Right atrium auricular region (tissue), 2 donors: ENCODE results near the gene USP9X. TPM values are rescaled to one million over a fixed set of nuclear protein-coding genes. Genes with fewer than 3 reads are reported as not detected.
A peak's percentile ranks its signal among the peaks of the same experiment; 100 is the strongest.

Source experiments
- DNase-seq: peaks from one replicate; pipeline ENCODE4 v3.0.0-alpha.2; 2019; ENCODE audit warnings: low spot score
- H3K27ac ChIP-seq, 2 donors: fragments of 200-600 bp; sonication (generic); 1 replicate in 1 of 2; 2 replicates in 1 of 2; pipeline ENCODE4 v1.5.1; 2016 to 2019
- H3K27me3 ChIP-seq, 2 donors: fragments of 200-600 bp; sonication (generic); one replicate each; pipeline versions ENCODE4 v1.5.1 to v1.6.0; 2017 to 2019
- H3K36me3 ChIP-seq: fragments of 200-600 bp; sonication (generic); one replicate; pipeline ENCODE4 v1.5.1; 2016
- H3K4me1 ChIP-seq, 2 donors: fragments of 200-600 bp; sonication (generic); one replicate each; pipeline versions ENCODE4 v1.5.1 to v1.6.0; 2017 to 2019
- H3K4me3 ChIP-seq, 2 donors: fragments of 200-600 bp; sonication (generic); 1 replicate in 1 of 2; 2 replicates in 1 of 2; pipeline ENCODE4 v1.5.1; 2017 to 2019; ENCODE audit warnings: mild to moderate bottlenecking in 1 of 2, moderate library complexity in 1 of 2
- H3K9me3 ChIP-seq, 2 donors: fragments of 200-600 bp; sonication (generic); one replicate each; pipeline ENCODE4 v1.5.1; 2019
- total RNA-seq, 2 donors: library from RNA; depleted of rRNA; stranded (reverse); fragments of >200 nt; gene quantifications; one replicate each; pipeline ENCODE4 v1.1.0, GENCODE V29; 2016
- TF ChIP-seq, protein P1 (sequence below), 2 donors: fragments of 200-600 bp; sonication (generic); IDR thresholded peaks; one replicate each; pipeline ENCODE4 v1.5.1; 2019; ENCODE audit warnings: antibody characterized with exemption in 2 of 2

Gene USP9X
- total RNA-seq, 2 donors from 2014 or later, result 57.2 to 65.1 TPM

DNA sequence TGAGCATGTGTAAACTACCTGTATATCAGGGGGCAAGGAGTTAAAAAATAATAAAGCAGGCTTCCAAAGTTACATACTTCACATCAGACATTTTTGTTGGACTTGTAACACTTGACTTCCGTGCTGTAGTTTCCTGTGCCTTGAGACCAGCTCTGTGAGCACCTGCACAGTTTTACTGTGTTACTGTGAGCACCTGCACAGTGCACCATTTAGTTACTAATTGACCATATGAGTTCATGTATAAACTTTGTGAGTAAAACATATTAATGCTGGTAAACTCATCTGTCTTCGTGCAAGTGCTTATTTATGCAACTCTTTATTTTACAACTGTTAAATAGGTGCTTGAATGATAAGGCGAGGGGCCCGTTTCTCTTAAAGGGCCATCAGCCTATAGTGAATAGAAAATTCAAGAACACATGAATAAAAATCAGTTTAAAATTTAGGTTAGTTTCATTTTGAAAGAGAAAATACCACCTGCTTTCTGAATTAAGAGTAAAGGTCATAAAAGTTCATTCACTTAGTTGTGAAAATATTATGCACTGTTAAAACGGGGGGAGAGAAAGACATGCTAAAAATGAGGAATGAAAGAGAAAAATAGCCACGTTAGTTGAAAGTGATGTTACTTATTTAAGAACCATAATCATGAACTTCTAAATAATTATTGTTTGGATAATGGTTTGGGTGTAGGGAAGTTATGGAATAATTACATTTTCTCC lies 42.4 kb downstream of the USP9X start:
- no peak overlapping the region for H3K4me3 ChIP-seq
- TF ChIP-seq, protein P1, sequence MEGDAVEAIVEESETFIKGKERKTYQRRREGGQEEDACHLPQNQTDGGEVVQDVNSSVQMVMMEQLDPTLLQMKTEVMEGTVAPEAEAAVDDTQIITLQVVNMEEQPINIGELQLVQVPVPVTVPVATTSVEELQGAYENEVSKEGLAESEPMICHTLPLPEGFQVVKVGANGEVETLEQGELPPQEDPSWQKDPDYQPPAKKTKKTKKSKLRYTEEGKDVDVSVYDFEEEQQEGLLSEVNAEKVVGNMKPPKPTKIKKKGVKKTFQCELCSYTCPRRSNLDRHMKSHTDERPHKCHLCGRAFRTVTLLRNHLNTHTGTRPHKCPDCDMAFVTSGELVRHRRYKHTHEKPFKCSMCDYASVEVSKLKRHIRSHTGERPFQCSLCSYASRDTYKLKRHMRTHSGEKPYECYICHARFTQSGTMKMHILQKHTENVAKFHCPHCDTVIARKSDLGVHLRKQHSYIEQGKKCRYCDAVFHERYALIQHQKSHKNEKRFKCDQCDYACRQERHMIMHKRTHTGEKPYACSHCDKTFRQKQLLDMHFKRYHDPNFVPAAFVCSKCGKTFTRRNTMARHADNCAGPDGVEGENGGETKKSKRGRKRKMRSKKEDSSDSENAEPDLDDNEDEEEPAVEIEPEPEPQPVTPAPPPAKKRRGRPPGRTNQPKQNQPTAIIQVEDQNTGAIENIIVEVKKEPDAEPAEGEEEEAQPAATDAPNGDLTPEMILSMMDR (IDR thresholded peaks at IDR 0.05), result no peak
- H3K36me3 ChIP-seq, result peaks cover 22% of the 10 kb centered on the region
- no peaks in the 10 kb centered on the region for H3K27me3 ChIP-seq
- H3K9me3 ChIP-seq, result no peaks in the 10 kb centered on the region
- H3K4me1 ChIP-seq, result peaks cover 0 to 9% of the 10 kb centered on the region in 2 donors
- no peak for DNase-seq
- H3K27ac ChIP-seq, result no peak overlapping the region

DNA sequence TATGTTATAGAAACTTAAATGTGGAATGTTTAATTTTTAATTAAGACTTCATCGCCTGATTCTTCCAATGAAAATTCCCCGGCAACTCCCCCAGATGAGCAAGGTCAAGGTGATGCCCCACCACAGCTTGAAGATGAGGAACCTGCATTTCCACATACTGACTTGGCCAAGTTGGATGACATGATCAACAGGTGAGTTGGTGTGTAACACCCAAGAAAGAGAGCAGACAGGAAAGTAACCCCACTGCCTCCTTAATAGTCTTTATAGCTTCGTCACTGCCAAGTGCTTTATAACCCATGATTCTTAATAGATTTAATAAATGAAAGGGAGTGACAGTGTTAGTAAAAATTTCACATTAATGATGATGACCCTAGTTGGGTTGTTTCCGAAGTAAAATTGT lies 43.7 kb downstream of the USP9X start:
- H3K27me3 ChIP-seq, result no peaks in the 10 kb centered on the region
- DNase-seq, result no peak
- no peak overlapping the region for H3K27ac ChIP-seq
- H3K4me3 ChIP-seq, result no peak overlapping the region
- TF ChIP-seq, protein P1 (IDR thresholded peaks at IDR 0.05), result no peak
- no peaks in the 10 kb centered on the region for H3K9me3 ChIP-seq
- peaks cover 22% of the 10 kb centered on the region for H3K36me3 ChIP-seq
- H3K4me1 ChIP-seq, result peaks cover 0 to 9% of the 10 kb centered on the region in 2 donors

DNA sequence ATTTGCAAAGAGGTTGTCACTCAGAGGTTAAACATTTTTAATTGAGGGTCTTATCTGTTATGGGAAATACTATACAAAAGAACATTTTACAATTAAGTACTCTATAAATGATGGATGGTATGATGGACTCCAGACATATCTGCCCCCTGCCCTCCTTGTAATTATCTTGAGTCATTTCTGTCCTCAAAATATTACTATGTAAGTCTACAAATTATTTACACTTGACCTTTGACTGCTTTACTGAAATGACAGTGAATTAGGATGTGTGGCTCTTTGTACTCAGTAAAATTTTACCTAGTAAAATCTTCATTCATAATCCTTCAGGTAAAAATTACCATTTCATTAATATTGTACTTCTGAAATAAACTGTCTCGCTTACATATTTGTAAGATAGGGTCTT lies 46.5 kb downstream of the USP9X start:
- TF ChIP-seq, protein P1 (IDR thresholded peaks at IDR 0.05), result no peak
- Histone ChIP-seq H3K9me3 (no peaks in the 10 kb centered on the region), H3K27ac (no peak overlapping the region), H3K27me3 (no peaks in the 10 kb centered on the region), H3K36me3 (peaks cover 36% of the 10 kb centered on the region), H3K4me3 (no peak overlapping the region), H3K4me1 (peaks cover 0 to 9% of the 10 kb centered on the region in 2 donors)
- DNase-seq, result no peak

DNA sequence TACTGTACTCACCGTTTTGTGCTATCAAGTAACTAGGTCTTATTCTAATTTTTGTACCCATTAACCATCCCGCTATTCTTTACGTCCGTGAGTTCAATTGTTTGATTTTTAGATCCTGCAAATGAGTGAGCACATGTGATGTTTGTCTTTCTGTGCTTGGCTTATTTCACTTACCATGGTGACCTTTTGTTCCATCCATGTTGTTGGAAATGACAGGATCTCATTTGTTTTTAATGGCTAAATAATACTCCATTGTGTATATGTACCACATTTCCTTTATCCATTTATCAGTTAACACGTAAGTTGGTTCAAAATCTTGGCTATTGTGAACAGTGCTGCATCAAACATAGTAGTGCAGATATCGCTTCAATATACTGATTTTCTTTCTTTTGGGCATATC lies 48.3 kb downstream of the USP9X start:
- Histone ChIP-seq H3K36me3 (peaks cover 40% of the 10 kb centered on the region), H3K27ac (no peak overlapping the region), H3K4me1 (no peaks in the 10 kb centered on the region), H3K4me3 (no peak overlapping the region), H3K27me3 (no peaks in the 10 kb centered on the region), H3K9me3 (no peaks in the 10 kb centered on the region)
- TF ChIP-seq, protein P1 (IDR thresholded peaks at IDR 0.05), result no peak
- no peak for DNase-seq

DNA sequence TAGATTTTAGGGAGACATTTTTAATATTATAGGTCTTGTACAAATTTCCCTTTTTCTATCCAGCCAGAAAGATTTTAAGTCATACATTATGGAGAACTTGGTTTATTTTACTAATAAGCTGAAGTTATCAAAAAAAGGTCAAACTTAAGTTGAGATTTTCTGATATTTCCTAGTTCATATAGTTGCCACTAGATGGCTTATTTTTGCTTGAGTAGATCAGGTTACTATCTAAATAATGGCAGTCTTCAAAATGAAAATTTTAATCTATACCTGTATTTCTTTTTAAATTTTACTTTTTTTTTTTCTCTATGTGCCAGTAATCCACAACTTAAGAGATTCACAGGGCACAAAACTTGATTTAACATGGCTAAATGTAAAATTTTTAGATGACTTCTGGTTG lies 52.3 kb downstream of the USP9X start:
- Histone ChIP-seq H3K27ac (no peak overlapping the region), H3K4me3 (no peak overlapping the region), H3K36me3 (peaks cover 26% of the 10 kb centered on the region), H3K4me1 (no peaks in the 10 kb centered on the region), H3K9me3 (no peaks in the 10 kb centered on the region), H3K27me3 (no peaks in the 10 kb centered on the region)
- TF ChIP-seq, protein P1 (IDR thresholded peaks at IDR 0.05), result peak in 1 of 2 donors; percentile 57
- no peak for DNase-seq
